GM12878 (cell line): ENCODE measurements around the gene CRYGN. TPM values are rescaled to one million over a fixed set of nuclear protein-coding genes. Genes with fewer than 3 reads are reported as not detected.
A peak's percentile ranks its signal among the peaks of the same experiment; 100 is the strongest.

Experiments used
- ATAC-seq: fragments of 200-7000 bp; cut with Tn5 transposase; 3 replicates; pipeline ENCODE4 v1.9.1; 2020; ENCODE audit warnings: mild to moderate bottlenecking, moderate library complexity
- BruUV-seq: library from RNA; stranded (reverse); fragments of 400-500 nt; replicated peaks from 2 replicates; lab custom pipeline; 2021; lab: Mats Ljungman, UMichigan
- CTCF ChIA-PET: fragments of 300-600 bp; sonication (Branson Sonifier 250); formaldehyde crosslinking; extraction: SDS; loops from one replicate; lab custom pipeline; 2021; ENCODE audit warnings: inconsistent platforms; lab: Yijun Ruan, JAX
- POLR2A ChIA-PET: fragments of 350-600 bp; formaldehyde crosslinking; extraction: SDS; loops from one replicate; lab custom pipeline; 2021; ENCODE audit warnings: inconsistent platforms; lab: Charles Lee
- RAD21 ChIA-PET: fragments of 300-600 bp; sonication (Branson Sonifier 250); formaldehyde crosslinking; loops from one replicate; lab custom pipeline; 2023; ENCODE audit warnings: antibody characterized with exemption; ENCODE audit not compliant: unreplicated experiment; lab: Charles Lee
- SMC1A ChIA-PET: fragments of 300-600 bp; sonication (Branson Sonifier 250); formaldehyde crosslinking; loops from one replicate; lab custom pipeline; 2023; ENCODE audit not compliant: unreplicated experiment, uncharacterized antibody; lab: Charles Lee
- DNase-seq: peaks from one replicate; pipeline ENCODE4 v3.0.0-alpha.2; 2011; ENCODE audit warnings: low read depth, low spot score
- FAIRE-seq: peaks from 3 replicates; lab custom pipeline; 2011; peaks lifted over from hg19 to GRCh38; lab: Jason Lieb, UNC
- H2AFZ ChIP-seq: 2 replicates; pipeline ENCODE4 v1.6.0; 2011; ENCODE audit warnings: low read depth, low read length, control low read depth; ENCODE audit not compliant: control insufficient read depth
- H3K27ac ChIP-seq: 2 replicates; pipeline ENCODE4 v1.5.1; 2011; ENCODE audit warnings: control low read depth; ENCODE audit not compliant: control insufficient read depth, insufficient read depth
- H3K27me3 ChIP-seq, 2 experiments: replicated peaks in 1 of 2; 2 replicates each; pipeline versions ENCODE4 v1.6.0 to v1.6.1; 2011; ENCODE audit warnings: low read length in 1 of 2; ENCODE audit not compliant: control insufficient read depth in 2 of 2, insufficient read depth in 2 of 2
- H3K36me3 ChIP-seq, 2 experiments: 2 replicates each; pipeline ENCODE4 v1.5.1; 2011; ENCODE audit warnings: low read length in 1 of 2; ENCODE audit not compliant: control insufficient read depth in 2 of 2, insufficient read depth in 2 of 2
- H3K4me1 ChIP-seq: 2 replicates; pipeline ENCODE4 v1.6.1; 2011; ENCODE audit warnings: mild to moderate bottlenecking, low read length, moderate library complexity, mixed read lengths; ENCODE audit not compliant: control insufficient read depth, insufficient read depth
- H3K4me2 ChIP-seq: 2 replicates; pipeline ENCODE4 v1.6.0; 2011; ENCODE audit warnings: control low read depth; ENCODE audit not compliant: control insufficient read depth, insufficient read depth
- H3K4me3 ChIP-seq: fragments of 200-600 bp; sonication (generic); 2 replicates; pipeline ENCODE4 v1.5.1; 2016
- H3K79me2 ChIP-seq: 2 replicates; pipeline ENCODE4 v1.6.0; 2011; ENCODE audit warnings: low read length; ENCODE audit not compliant: control insufficient read depth, insufficient read depth
- H3K9ac ChIP-seq: 2 replicates; pipeline ENCODE4 v1.8.0; 2011; ENCODE audit warnings: low read length, control low read depth, mixed read lengths; ENCODE audit not compliant: control insufficient read depth, insufficient read depth
- H3K9me3 ChIP-seq: replicated peaks from 3 replicates; pipeline ENCODE4 v1.5.1; 2011; ENCODE audit warnings: mild to moderate bottlenecking, low read length; ENCODE audit not compliant: control insufficient read depth, insufficient read depth
- H4K20me1 ChIP-seq: 2 replicates; pipeline ENCODE4 v1.6.0; 2011; ENCODE audit not compliant: control insufficient read depth, insufficient read depth
- BCL3 ChIP-seq: IDR thresholded peaks from 2 replicates; pipeline ENCODE4 v1.6.1; 2011; ENCODE audit warnings: borderline replicate concordance, low read depth, mild to moderate bottlenecking, moderate library complexity, low read length; ENCODE audit not compliant: insufficient read depth, poor library complexity, severe bottlenecking
- EP300 ChIP-seq, 2 experiments: fragments of 150-350 bp in 1 of 2; IDR thresholded peaks; 2 replicates each; pipeline ENCODE4 v1.6.1; 2011 to 2012; ENCODE audit warnings: low read depth in 2 of 2, low read length in 2 of 2, borderline replicate concordance in 1 of 2, improper control_type of control experiment in 1 of 2, inconsistent platforms in 1 of 2; ENCODE audit not compliant: control insufficient read depth in 1 of 2
- HCFC1 ChIP-seq: fragments of 150-350 bp; IDR thresholded peaks from 2 replicates; pipeline ENCODE4 v1.6.1; 2014; ENCODE audit warnings: low read length
- HSF1 ChIP-seq: fragments of 150-350 bp; IDR thresholded peaks from 2 replicates; pipeline ENCODE4 v1.6.1; 2014; ENCODE audit warnings: mild to moderate bottlenecking, low read depth, low read length
- RB1 ChIP-seq: fragments of 450-650 bp; formaldehyde crosslinking; IDR thresholded peaks from 2 replicates; pipeline ENCODE4 v1.6.1; 2017; ENCODE audit warnings: mild to moderate bottlenecking, borderline replicate concordance
- WGBS: methylation state at CpG from one replicate; pipeline ENCODE4 v1.1.6; 2016; ENCODE audit warnings: low lambda C conversion rate; ENCODE audit not compliant: insufficient replicate concordance, insufficient coverage; ENCODE audit errors: missing lambda C conversion rate; 5-methylcytosine and 5-hydroxymethylcytosine counted together
- in situ Hi-C: fragments of 300-500 bp; cut with MboI; formaldehyde crosslinking; loops from 9 replicates; pipeline ENCODE4 v1.14.3; 2018; ENCODE audit warnings: mixed read lengths
- intact Hi-C: fragments of 100-400 bp; cut with micrococcal nuclease; formaldehyde crosslinking; loops from one replicate; pipeline ENCODE4 v1.14.2; 2022; ENCODE audit not compliant: unreplicated experiment
- polyA plus RNA-seq, 11 experiments: library from polyadenylated mRNA; depleted of rRNA in 4 of 11; unstranded in 6 of 11; stranded (reverse) in 5 of 11; fragments of >200 nt; fragmentation: Nextera tagmentation in 4 of 11; fragmentation: Illumina TruSeq in 1 of 11; extraction: Ambion mirVana in 4 of 11; extraction: Trizol in 1 of 11; gene quantifications; 1 replicate in 1 of 11; 2 replicates in 10 of 11; pipeline versions ENCODE4 v1.2.1 to v1.2.3, GENCODE V29; 2011 to 2016; ENCODE audit warnings: inconsistent platforms in 2 of 11, missing spikeins in 2 of 11, low read depth in 1 of 11
- total RNA-seq, 4 experiments: library from RNA; depleted of rRNA in 3 of 4; stranded (reverse); fragments of >200 nt in 3 of 4; fragmentation: Illumina TruSeq in 1 of 4; extraction: Trizol in 1 of 4; gene quantifications; 2 replicates each; pipeline versions ENCODE4 v1.2.1 to v1.2.3, GENCODE V29; 2013 to 2021

CRYGN gene
- total and polyA plus RNA-seq, 10 of the 15 experiments (the other 5 are each of a cell fraction or from before 2014, with no cell fraction given), result not detected

- Histone ChIP-seq H2AFZ (no peak overlapping the region), H4K20me1 (no peaks in the 10 kb centered on the region), H3K79me2 (no peaks in the 10 kb centered on the region), H3K9me3 (no peaks in the 10 kb centered on the region; the same call in 2 of the 3 replicates), H3K9ac (no peak overlapping the region), H3K4me3 (no peak overlapping the region), H3K4me1 (no peaks in the 10 kb centered on the region; the same call in 1 of the 2 replicates), H3K36me3 (no peaks in the 10 kb centered on the region), H3K4me2 (no peak overlapping the region), H3K27ac (no peak overlapping the region), H3K27me3 (no peaks in the 10 kb centered on the region)
- TF ChIP-seq HSF1, result no peak
- FAIRE-seq, result no peak
- ChIA-PET SMC1A (no interaction called here), POLR2A (no interaction called here), RAD21 (no interaction called here), CTCF (no interaction called here)
- in situ Hi-C loops, result no loop called here
- ATAC-seq, result no peak
- no peak for DNase-seq
- BruUV-seq, result no TSS peak
- intact Hi-C loops, result no loop called here
- WGBS, result 47% methylated on average over 13 of the region's 13 CpGs
Observed at GRCh38 chr7:151453326-151453791, 13.4 kb upstream of the CRYGN start.

- no peak for FAIRE-seq
- CTCF ChIA-PET, result no interaction called here
- DNase-seq, result no peak
- H3K27ac ChIP-seq, result no peak overlapping the region
- SMC1A ChIA-PET, result no interaction called here
- BruUV-seq, result no TSS peak
- H3K4me1 ChIP-seq, result no peaks in the 10 kb centered on the region; the same call in 1 of the 2 replicates
- no peaks in the 10 kb centered on the region for H3K36me3 ChIP-seq
- no peak overlapping the region for H2AFZ ChIP-seq
- WGBS, result 64% methylated on average over 15 of the region's 15 CpGs
- no peaks in the 10 kb centered on the region for H4K20me1 ChIP-seq
- H3K4me3 ChIP-seq, result no peak overlapping the region
- intact Hi-C loops (loop anchor here (1.0 kb wide), 1 partner anchor 85 kb away; no protein-coding TSS in a partner anchor), in situ Hi-C loops (no loop called here)
- no peak for TF ChIP-seq EP300 (IDR thresholded peaks at IDR 0.05; ENCODE audit: borderline replicate concordance in 1 of 2, control insufficient read depth in 1 of 2, low read depth in 2 of 2, low read length in 2 of 2)
- peak; percentile 70 for TF ChIP-seq BCL3
- TF ChIP-seq RB1, result no peak
- no peak for TF ChIP-seq HCFC1
- RAD21 ChIA-PET, result no interaction called here
- no peak for ATAC-seq
- no peaks in the 10 kb centered on the region for H3K27me3 ChIP-seq
- no peak overlapping the region for H3K9ac ChIP-seq
- H3K79me2 ChIP-seq, result no peaks in the 10 kb centered on the region
- POLR2A ChIA-PET, result no interaction called here
- H3K4me2 ChIP-seq, result no peak overlapping the region
- H3K9me3 ChIP-seq, result no peaks in the 10 kb centered on the region; the same call in 2 of the 3 replicates
Observed at GRCh38 chr7:151452680-151453325, 12.9 kb upstream of the CRYGN start.
